Measurements from ENCODE around the gene PTK6.

- TF ChIP-seq CTCF (IDR thresholded peaks at IDR 0.05) (no peak), POLR2A (IDR thresholded peaks at IDR 0.05) (peak; percentile 78 to 97)
Measured at GRCh38 chr20:63520504-63520933, 16.7 kb downstream of the PTK6 start, which contains the start of gene PPDPF.
